ENCODE data around the gene ZNF648.

GRCh38 chr1:182065126-182065845 lies 3.8 kb upstream of the ZNF648 start:
- TF ChIP-seq ZBED1 (IDR thresholded peaks at IDR 0.05; ENCODE audit: borderline replicate concordance), result no peak
- TF ChIP-seq MTA2 (IDR thresholded peaks at IDR 0.05; ENCODE audit: low read depth), result no peak
- TF ChIP-seq CTCF (IDR thresholded peaks at IDR 0.05 in 2 of 3, conservative IDR thresholded peaks at IDR 0.05 in 1 of 3; ENCODE audit: control insufficient read depth in 2 of 3, extremely low read depth in 1 of 3, insufficient read depth in 1 of 3, low read depth in 3 of 3, low read length in 3 of 3), result no peak
- TF ChIP-seq GATAD2B (conservative IDR thresholded peaks at IDR 0.05; ENCODE audit: low read depth), result no peak

Measured in GM12878 (cell line).